ENCODE measurements around the gene AUTS2.
A peak's percentile ranks its signal among the peaks of the same experiment; 100 is the strongest.

AUTS2 gene

DNA sequence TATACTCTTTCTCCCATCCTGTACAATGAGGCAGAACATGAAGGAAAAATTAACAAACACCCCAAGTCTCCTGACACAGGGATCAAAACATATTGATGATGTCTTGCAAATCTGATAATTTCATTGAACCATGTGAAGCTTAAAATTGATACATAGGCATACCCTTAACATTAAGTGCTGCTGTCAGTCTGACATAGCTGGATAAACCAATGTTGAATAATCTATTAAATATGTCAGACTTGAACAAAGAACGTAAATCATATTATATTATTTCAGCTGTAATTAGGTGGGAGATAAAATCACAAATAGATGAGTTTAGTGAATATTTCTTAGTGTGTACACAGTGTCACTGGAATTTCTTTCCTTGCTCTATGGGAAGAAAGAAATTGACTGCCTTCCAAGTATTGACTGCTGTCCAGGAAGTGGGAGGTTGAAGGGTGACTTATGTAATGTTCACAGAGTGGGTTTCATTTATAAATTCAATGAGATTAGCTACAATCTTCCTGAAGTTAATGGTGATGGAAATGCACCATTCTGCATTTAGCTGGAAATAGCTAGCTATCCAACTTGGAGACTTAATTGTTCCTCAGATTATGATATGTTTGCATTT, 170.8 kb downstream of the AUTS2 start:
- Histone ChIP-seq H3K9ac (ENCODE audit: low read length) (no peak overlapping the region), H2AFZ (ENCODE audit: low read length) (no peak overlapping the region), H3K36me3 (ENCODE audit: insufficient read depth, low read length) (peaks cover 10% of the 10 kb centered on the region; the same call in 1 of the 2 replicates), H3K4me1 (ENCODE audit: insufficient read depth, low read length, severe bottlenecking) (peaks cover 64% of the 10 kb centered on the region), H3K4me3 (ENCODE audit: low read depth, low read length, poor library complexity, severe bottlenecking) (no peak overlapping the region), H3K9me2 (ENCODE audit: low read depth, low read length) (no peaks in the 10 kb centered on the region), H3F3A (ENCODE audit: insufficient read depth, low read length) (no peaks in the 10 kb centered on the region), H3K27me3 (ENCODE audit: insufficient read depth, low read length) (no peaks in the 10 kb centered on the region), H3K4me2 (ENCODE audit: low read length) (peak overlapping the region; percentile 58; the same call in 1 of the 2 replicates), H4K20me1 (ENCODE audit: insufficient read depth, low read length) (no peaks in the 10 kb centered on the region), H3K9me3 (ENCODE audit: low read length) (no peaks in the 10 kb centered on the region), H3K79me2 (ENCODE audit: insufficient read depth, low read length) (peaks cover 76% of the 10 kb centered on the region), H3K27ac (ENCODE audit: low read depth, low read length, poor library complexity, severe bottlenecking) (peak overlapping the region; percentile 68)
- TF ChIP-seq EZH2 (IDR thresholded peaks at IDR 0.05; ENCODE audit: borderline replicate concordance, low read length) (no peak), CTCF (IDR thresholded peaks at IDR 0.05; ENCODE audit: low read length) (no peak)

DNA sequence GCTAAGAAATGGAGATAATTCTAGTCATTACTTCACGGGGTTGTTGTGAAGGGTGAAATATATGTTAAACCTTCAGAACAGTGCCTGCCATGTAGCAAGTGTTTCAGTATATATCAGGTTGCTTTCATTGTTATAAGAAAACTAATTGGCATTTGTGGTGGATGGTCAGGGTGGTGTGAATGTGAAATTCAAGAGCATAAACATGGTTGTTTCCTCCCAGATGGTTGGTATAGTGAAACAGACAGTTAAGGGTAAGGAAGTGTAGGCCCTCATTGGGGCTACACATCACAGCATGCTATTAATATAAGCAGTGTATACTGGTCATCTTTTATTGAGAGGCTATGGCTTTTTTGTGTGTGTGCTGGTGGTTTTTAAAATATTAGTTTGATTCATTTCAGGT, 171.6 kb downstream of the AUTS2 start:
- Histone ChIP-seq H3K79me2 (ENCODE audit: insufficient read depth, low read length) (peaks cover 76% of the 10 kb centered on the region), H3K27ac (ENCODE audit: low read depth, low read length, poor library complexity, severe bottlenecking) (peak overlapping the region; percentile 68), H3K4me3 (ENCODE audit: low read depth, low read length, poor library complexity, severe bottlenecking) (no peak overlapping the region), H3K9me3 (ENCODE audit: low read length) (no peaks in the 10 kb centered on the region), H3K9me2 (ENCODE audit: low read depth, low read length) (no peaks in the 10 kb centered on the region), H2AFZ (ENCODE audit: low read length) (no peak overlapping the region), H3K36me3 (ENCODE audit: insufficient read depth, low read length) (peaks cover 10% of the 10 kb centered on the region; the same call in 1 of the 2 replicates), H3K4me2 (ENCODE audit: low read length) (peak overlapping the region; percentile 58; the same call in 1 of the 2 replicates), H3F3A (ENCODE audit: insufficient read depth, low read length) (no peaks in the 10 kb centered on the region), H3K4me1 (ENCODE audit: insufficient read depth, low read length, severe bottlenecking) (peaks cover 56% of the 10 kb centered on the region), H4K20me1 (ENCODE audit: insufficient read depth, low read length) (no peaks in the 10 kb centered on the region), H3K9ac (ENCODE audit: low read length) (0 out of 2 replicates have a peak overlapping the region, but pooled peaks have one; percentile 2), H3K27me3 (ENCODE audit: insufficient read depth, low read length) (no peaks in the 10 kb centered on the region)
- TF ChIP-seq EZH2 (IDR thresholded peaks at IDR 0.05; ENCODE audit: borderline replicate concordance, low read length) = no peak
- no peak for TF ChIP-seq CTCF (IDR thresholded peaks at IDR 0.05; ENCODE audit: low read length)

DNA sequence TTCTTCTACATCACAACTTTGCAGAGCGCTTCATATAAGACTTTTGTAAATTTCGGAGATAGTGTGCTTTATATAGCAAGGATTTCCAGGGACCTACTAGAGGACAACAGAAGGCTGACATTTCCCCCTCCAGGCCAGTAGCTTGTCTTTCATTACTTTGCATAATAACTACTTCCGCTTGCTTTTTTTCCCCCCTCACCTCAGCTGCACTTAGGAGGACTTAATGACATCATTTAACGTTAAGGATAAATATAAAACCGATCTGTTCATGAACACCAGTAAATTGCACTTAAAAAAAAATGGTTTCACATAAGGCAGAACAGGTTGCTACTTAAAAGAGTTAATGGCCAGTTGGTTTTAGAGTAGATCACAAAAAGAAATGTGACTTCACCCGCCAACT, 172.3 kb downstream of the AUTS2 start:
- H3K4me2 ChIP-seq (ENCODE audit: low read length) = peak overlapping the region; percentile 58
- peaks cover 10% of the 10 kb centered on the region; the same call in 1 of the 2 replicates for H3K36me3 ChIP-seq (ENCODE audit: insufficient read depth, low read length)
- H3K27ac ChIP-seq (ENCODE audit: low read depth, low read length, poor library complexity, severe bottlenecking) = peak overlapping the region; percentile 68
- no peaks in the 10 kb centered on the region for H3K27me3 ChIP-seq (ENCODE audit: insufficient read depth, low read length)
- H3K4me1 ChIP-seq (ENCODE audit: insufficient read depth, low read length, severe bottlenecking) = peaks cover 57% of the 10 kb centered on the region
- H3K79me2 ChIP-seq (ENCODE audit: insufficient read depth, low read length) = peaks cover 77% of the 10 kb centered on the region
- no peaks in the 10 kb centered on the region for H3F3A ChIP-seq (ENCODE audit: insufficient read depth, low read length)
- H3K9me3 ChIP-seq (ENCODE audit: low read length) = no peaks in the 10 kb centered on the region
- TF ChIP-seq CTCF (IDR thresholded peaks at IDR 0.05; ENCODE audit: low read length) (no peak; the same call in 1 of the 2 replicates), EZH2 (IDR thresholded peaks at IDR 0.05; ENCODE audit: borderline replicate concordance, low read length) (no peak)
- no peaks in the 10 kb centered on the region for H3K9me2 ChIP-seq (ENCODE audit: low read depth, low read length)
- peak overlapping the region; percentile 16 for H3K4me3 ChIP-seq (ENCODE audit: low read depth, low read length, poor library complexity, severe bottlenecking)
- H3K9ac ChIP-seq (ENCODE audit: low read length) = no peak overlapping the region; the same call in 1 of the 2 replicates
- no peaks in the 10 kb centered on the region for H4K20me1 ChIP-seq (ENCODE audit: insufficient read depth, low read length)
- no peak overlapping the region for H2AFZ ChIP-seq (ENCODE audit: low read length)

Measured in OCI-LY1 (cell line).